ENCODE measurements around the gene PARVB.

- no peak for TF ChIP-seq CTCF (conservative IDR thresholded peaks at IDR 0.05 in 1 of 2, IDR thresholded peaks at IDR 0.05 in 1 of 2; ENCODE audit: low read depth in 1 of 2, low read length in 2 of 2)
- no peak for TF ChIP-seq EZH2 (IDR thresholded peaks at IDR 0.05; ENCODE audit: low read length, missing control alignments)
These were observed 45.9 kb downstream of the PARVB start for GRCh38 chr22:44070029-44070428.
